NCI-H128 (cell line): ENCODE data around the gene L3MBTL4.

Experiments
- DNase-seq: peaks from one replicate; lab custom pipeline; 2025; ENCODE audit not compliant: unreplicated experiment; lab: John Stamatoyannopoulos, UW

L3MBTL4 gene

DNA sequence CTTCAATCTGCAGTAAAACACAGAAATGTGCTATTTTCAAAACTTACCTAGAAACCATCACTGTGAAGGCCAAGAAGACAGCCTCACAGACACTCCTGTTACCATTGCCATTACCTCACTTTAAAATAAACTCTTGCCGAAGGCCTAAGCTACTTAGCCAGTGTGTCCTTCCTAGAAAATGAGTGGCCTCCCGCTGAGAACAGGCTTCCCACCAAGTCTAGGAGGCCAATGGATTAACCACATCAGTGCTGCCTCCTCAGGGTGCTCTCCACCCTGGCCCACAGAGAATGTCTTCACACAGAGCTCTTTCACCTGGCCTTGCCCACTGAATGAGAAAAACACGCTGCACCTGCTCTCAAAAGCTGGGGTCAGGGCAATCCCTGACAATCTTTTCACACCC lies 47.5 kb downstream of the L3MBTL4 start:
- no peak for DNase-seq

DNA sequence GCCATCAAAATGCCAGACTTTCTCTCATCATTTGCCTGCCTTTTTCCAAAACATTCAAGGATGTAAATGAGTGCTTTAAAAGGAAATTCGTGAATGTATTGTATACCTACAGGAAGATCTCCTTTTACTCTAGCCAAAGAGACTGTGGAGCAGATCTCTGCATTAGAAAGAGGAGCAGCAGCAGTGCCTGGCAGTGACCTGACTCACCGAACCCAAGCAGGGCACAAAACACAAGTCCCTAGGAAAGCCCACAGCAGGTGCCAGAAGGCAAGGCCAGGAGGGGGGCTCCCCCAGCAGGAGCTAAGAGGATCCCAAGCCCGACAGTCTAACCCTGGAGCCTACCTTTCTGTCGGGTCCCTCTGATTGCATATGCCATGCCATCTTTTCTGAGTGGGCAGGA lies 47.9 kb downstream of the L3MBTL4 start:
- DNase-seq = no peak

DNA sequence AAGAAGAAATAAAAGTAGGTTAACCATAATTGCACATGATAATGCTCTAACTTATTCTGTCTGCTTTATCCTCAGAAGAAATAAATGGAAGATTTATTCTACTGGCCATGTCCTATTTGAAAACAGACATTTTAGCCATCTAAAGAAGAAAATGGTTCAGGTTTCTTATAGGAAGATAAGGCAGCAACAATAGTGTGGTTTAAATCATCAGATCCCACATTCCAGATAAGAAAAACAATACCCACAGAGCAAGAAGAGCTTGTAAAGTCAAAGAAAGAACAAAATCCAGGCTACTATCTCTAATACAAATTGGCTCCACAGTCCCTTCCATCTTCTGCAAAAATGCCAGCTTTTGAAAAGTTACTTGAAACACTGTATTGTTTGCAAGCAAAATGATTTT lies 49.3 kb downstream of the L3MBTL4 start:
- DNase-seq = no peak

DNA sequence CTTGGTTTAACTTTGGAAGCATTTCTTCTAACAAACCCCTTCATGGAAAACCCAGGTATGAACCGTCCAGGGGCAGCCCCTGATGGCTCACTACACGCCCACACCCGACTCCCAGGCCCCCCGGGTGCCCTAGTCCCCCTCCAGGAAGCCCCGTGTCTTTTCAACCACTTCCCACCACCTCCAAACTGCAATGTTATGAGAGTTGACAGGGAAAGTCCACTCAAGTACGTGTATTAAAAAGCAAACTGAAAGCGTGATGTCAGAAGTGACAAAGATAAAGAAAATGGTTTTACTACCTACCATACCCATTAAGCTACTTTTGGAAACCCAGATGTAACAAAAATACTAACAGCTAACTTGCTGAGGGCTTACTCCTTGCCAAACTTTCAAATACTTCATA lies 51.5 kb downstream of the L3MBTL4 start:
- no peak for DNase-seq

DNA sequence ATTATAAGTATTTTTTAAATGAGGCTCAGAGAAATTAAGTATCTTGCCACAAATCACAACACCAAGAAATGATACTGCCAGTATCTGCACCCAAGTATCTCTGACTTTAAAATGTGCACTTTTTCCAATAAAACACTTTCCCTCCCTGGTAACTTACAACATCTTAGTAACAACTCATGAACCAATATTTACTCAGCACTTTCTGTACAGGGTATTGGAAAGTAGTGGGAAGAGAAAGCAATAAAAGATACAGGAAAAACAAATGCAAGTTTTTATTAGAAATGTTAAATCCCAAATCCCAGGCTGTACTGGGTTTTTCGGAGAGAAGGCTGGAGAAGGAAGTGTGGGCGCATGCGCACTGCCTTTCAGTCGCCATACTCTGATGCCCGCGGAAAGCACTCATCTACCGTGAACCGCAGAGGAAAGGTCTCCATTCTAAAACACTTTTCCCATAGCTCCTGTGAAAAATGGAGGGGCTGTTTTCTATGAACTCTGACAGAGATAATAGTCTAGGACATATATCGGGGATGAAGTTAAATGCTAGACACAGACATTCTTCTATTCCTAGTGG lies 52.1 kb downstream of the L3MBTL4 start:
- DNase-seq = no peak

DNA sequence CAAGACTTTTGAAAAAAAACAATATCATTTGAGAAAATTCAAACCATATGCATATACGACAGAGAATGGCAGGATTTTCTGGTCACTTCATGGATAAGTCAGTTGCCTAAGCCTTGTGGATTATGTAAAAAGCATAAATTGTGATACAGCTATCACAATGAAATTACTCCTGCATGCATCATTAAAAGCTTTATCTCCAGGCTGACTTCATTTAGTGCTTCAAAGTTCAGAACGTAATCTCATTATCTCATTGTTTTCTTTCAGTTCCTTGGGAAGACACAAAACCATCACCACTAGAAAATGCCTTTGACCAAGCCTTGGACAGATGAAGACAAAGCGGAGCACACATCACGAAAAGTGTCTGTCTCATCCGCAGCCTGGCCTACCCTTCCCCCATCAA lies 57.0 kb downstream of the L3MBTL4 start:
- DNase-seq = no peak

DNA sequence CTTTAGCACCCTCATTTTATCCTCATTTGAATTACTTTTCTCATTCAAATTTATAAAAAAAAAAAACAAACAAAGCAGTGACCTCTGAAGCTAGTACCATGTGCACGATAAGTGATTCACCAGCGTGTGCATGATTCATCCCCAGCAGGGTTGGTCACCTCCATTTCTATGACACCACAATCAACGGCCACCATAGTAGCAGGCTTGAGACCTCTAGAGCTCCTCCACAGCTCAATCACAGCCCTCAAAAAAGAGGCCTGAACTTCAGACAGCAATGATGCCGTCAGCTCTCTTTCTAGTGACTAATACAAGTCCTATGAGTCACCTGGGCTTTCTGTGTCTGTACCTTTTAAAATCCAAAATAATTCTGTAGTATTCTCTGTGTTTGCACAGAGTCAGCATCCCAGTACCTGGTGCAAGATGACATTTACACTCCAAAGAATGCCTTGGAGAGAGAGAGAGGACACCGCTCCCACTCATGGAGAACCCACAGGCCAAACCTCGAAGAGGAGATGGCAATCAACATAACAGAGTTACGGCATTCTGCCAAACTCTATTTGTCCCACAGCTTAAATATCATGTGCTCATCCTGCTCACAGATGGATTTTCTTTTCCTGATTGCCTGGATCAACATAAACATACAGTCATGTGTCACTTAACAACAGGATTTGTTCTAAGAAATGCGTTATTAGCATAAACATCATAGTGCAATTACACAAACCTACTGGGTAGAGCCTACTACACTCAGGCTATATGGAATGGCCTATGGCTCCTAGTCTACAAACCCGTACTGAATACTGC lies 58.7 kb downstream of the L3MBTL4 start:
- no peak for DNase-seq

DNA sequence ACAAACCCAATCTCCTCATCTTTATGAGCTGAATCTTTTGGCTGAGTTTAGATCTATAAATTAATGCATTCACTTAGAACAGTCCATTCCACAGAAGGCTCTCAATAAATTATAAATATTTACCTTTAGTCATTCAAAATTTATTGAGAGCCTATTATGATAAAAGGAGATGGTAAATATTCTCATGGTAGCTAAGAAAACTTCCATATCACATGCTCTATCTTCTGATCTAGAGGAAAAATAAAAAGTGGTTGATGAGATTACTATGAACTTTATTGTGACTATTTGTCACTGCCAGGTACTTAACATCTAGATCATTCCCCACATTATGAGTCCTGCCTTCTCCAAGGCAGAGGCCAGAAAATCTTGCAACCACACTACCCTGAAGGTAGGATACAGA lies 62.4 kb downstream of the L3MBTL4 start:
- no peak for DNase-seq

DNA sequence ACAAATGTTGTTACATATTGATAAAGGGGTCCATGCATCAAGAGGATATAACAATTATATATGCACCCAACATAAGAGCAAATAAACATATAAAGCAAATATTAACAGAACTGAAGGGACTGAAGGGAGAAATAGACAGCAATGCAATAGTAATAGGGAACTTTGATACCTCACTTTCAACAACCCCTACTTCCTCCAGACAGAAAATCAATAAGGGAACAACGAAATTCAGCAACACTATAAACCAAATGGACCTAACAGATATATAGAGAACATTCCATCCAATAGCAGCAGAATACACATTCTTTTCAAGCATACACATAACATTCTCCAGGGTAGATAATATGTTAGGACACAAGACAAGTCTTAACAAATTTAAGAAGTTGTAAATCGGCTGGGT lies 71.7 kb downstream of the L3MBTL4 start:
- no peak for DNase-seq

DNA sequence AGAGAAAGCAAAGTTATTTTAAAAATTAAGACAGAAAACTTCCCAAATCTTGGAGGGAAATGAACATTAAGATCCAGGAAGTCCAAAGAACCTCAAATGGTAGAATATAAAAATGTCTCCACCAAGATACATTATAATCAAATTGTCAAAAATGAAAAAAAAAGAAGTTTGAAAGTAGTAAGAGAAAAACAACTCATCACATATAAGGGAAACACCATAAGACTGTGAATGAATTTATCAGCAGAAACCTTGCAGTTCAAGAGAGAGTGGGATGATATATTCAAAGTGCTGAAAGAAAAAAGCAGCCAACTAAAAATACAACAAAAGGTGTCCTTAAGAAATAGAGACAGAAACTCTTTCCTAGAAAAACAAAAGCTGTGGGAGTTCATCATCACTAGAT lies 73.0 kb downstream of the L3MBTL4 start:
- no peak for DNase-seq

DNA sequence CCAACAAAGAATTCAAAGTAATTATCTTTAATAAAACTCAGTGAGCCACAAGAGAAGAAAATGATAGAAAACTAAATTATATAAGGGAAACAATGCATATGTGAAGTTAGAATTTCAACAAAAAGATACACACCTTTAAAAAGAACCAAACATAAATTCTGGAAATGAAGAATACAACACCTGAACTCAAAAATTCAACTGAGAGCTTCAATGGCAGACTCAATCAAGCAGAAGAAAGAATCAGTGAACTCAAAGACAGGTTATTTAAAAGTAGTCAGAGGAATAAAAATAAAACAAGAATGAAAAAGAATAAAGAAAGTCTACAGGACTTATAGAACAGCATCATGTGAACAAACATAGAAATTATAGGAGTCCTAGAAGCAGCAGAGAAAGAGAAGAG lies 73.4 kb downstream of the L3MBTL4 start:
- DNase-seq = no peak

DNA sequence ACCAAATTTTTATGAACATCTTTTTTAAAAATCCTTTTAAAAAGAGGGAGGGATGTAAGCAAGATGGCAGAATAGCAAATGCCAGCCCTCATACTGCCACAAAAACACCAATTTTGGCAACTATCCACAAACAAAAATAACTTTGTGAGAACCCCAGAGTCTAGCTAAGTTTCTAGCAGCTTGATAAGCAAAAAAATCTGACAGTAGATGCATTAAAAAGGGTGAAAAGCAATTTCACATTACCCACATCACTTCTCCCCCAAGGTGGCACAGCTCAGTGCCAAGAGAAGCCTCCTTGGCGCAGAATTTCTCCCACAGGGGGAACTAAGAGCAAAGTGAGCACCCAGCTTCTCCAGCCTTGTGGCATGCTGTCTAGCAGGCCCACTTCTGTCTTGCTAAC lies 74.6 kb downstream of the L3MBTL4 start:
- no peak for DNase-seq

DNA sequence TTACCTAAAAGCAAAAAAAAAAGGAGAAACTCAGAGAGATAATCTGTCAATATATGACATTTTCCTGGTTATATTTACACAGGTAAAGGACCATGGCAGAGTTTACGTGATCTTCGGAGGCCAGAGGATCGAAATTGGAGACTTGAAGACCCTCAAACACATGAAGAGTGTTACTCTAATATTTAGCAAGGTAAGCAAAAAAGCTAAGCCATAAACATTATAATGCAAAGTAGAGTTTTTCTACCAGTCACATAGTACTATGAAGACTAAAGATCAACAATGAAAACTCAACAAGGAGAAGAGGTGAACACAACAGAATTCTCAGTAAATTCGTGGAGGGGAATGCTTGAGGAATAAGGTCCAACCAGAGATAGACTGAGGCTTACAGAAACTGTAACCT lies 78.5 kb downstream of the L3MBTL4 start:
- DNase-seq = no peak

DNA sequence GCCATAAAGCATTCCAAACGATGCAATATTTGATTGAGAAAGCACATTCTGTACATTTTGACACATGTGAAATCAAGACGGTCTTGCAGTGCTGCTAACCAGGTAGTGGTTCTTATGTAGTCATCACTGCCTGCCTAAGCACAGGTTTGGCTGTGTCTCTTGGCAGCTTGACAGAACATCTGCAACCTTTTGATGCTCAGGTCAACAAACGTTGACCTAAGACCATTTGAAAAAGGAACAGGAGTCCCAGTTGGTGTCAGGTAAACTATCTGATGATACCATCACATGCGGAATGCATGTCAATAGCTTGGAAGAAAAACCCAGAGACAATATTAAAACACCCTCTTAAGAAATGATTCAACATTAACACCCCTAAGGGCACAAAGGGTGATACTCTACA lies 80.7 kb downstream of the L3MBTL4 start:
- no peak for DNase-seq

DNA sequence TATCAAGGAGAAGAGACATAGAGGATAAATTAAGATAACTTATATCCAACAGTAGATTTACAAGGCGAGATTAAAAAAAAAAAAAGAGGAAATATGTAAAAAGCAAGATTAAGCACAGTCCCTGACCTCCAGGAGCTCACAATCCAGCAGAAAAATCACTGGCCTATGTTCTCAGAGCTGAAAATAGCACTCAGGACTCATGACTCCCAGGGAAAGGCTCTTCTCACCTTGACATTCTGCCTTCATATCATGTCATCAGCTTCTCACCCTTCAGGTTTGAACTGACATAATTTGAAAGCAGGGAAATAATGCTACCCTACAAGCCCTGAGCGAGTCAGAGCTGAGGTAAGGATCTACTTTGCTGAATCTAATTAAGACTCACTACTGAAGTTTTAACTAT lies 82.8 kb downstream of the L3MBTL4 start:
- no peak for DNase-seq

DNA sequence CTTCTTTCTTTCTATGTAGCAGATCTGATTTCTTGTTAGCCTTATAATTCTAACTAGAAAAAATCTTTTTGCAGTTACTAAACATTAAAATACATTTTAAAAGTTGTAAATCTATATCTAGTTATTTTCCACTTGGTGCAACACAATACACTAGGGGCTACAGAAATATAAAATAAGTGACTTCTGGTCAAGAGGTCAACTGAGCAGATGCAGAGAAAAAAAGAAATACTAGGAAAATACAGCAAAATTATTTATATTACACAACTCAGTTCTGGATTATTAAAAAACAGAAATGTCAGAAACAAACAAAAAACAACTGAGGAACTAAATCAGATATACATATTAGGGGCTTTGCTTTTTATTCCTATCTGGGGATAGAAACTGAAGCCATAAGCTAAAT lies 83.9 kb downstream of the L3MBTL4 start:
- no peak for DNase-seq

DNA sequence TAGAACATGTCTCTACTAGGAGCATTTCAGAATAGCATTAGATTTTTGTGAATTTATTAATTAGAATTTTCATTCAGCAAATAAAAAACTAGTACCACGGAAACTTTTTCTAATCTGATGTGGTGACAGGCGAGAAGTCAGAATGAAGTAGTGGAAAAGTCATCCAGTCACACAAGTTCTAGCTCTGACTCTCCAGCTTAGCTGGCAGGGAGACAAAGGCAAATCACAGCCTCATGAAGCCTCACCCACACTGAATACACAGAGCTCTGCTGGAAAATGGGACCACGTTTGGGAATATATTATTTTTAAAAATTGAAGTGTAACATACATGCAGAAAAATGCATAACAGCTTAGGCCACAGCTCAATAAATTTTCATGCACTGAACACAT lies 86.1 kb downstream of the L3MBTL4 start:
- DNase-seq = no peak

DNA sequence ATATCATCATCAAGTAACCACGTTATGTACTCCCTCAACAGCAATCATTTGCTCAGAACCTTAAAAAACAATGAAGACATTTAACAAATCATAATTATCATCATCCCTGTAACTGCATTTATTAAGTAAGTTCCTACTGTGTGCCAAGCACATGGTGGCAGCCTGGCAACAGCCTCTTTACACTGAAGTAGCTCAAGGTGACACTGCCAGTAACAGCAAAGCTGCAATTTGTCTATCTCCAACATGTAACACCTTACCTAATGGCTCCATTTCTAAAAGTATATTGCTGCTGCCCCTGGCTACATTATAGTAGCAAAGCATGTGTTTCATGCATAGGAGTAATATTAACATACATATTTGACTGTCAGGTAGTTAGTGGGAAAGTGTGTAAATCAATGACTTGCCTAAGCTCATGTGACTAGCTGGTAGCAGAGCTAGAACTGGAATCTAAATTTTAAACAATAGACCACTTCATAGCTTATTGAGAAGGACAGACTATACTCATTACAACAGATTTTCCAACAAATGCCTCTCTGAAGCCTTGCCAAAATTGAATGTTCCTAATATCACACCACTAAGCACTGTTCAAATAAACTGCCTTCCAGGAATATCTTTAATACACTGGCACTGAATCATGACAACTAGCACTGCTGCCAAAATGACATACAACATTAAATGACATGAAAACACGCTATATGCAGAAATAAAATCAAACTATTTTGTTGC lies 86.7 kb downstream of the L3MBTL4 start:
- no peak for DNase-seq

DNA sequence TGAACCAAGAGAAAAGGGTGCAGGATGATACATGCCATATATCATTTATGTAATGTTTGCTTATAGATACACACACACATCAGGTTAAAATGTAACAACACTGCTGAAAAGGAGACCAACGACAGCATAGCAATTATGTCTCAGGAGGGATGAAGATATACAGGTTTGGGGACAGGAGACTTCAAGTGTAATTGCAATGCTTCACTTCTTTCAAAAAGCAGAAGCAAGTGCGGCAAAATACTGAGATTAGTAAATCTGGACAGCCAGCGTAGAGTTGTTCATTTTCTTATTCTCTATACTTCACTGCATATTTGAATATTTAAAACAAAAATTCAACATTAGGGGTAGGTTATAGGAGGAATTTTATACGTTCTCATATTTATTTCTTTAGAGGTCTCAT lies 87.2 kb downstream of the L3MBTL4 start:
- no peak for DNase-seq

DNA sequence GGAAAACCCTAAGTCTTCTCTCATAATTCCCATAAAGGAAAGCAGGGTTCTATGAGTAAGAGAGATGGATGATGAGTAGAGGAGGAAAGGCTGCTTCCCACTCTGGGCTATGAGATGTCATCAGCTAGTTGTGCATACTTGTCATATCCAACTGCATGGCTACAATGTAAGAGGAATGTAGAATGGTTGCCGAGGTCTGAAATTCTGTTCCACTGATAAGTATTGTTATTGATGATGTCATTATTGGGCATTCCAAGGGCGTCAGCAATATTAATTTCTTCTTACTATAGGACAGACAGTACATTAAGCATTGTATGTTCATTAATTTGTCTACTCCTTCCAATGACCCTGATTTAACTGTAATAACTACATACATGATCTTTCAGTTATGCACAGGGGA lies 88.1 kb downstream of the L3MBTL4 start:
- no peak for DNase-seq

DNA sequence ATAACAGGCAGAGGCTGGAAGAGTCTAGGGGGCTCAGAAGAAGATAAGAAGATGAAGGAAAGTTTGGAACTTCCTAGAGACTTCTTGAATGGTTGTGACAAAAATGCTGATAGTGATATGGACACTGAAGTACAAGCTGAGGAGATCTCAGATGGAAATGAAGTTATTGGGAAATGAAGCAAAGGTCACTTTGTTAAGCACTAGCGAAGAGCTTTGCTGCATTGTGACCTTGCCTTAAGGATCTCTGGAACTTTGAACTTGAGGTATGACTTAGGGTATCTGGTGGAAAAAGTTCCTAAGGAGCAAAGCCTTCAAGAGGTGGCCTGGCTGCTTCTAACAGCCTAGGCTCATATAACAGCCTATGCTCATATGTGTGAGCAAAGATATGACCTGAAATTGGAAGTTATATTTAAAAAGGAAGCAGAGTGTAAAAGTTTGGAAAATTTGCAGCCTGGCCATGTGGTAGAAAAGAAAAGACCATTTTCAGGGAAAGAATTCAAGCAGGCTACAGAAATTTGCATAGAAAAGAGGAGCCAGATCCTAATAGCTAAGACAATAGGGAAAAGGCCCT lies 91.3 kb downstream of the L3MBTL4 start:
- DNase-seq = no peak
